BLaER1 treated with 17β-estradiol and CSF1 and Interleukin-3, amounts not matched to agents 10 nM and 100 nM (cell line): Measurements from ENCODE around the gene TRAF3IP1.

ENCODE experiments used
- H3K27ac ChIP-seq, 11 experiments: shearing (Covaris generic); formaldehyde crosslinking; 2 replicates each; pipeline ENCODE4 v1.8.1; 2022
- H3K27me3 ChIP-seq, 11 experiments: shearing (Covaris generic); formaldehyde crosslinking; 2 replicates each; pipeline ENCODE4 v1.8.1; 2022
- H3K36me3 ChIP-seq, 11 experiments: shearing (Covaris generic); formaldehyde crosslinking; 2 replicates each; pipeline ENCODE4 v1.8.1; 2022
- H3K4me1 ChIP-seq, 10 experiments: shearing (Covaris generic); formaldehyde crosslinking; 2 replicates each; pipeline ENCODE4 v1.8.1; 2022
- H3K4me2 ChIP-seq, 11 experiments: shearing (Covaris generic); formaldehyde crosslinking; 2 replicates each; pipeline ENCODE4 v1.8.1; 2022
- H3K4me3 ChIP-seq, 10 experiments: shearing (Covaris generic); formaldehyde crosslinking; 2 replicates each; pipeline ENCODE4 v1.8.1; 2022
- H3K9ac ChIP-seq, 11 experiments: shearing (Covaris generic); formaldehyde crosslinking; 2 replicates each; pipeline ENCODE4 v1.8.1; 2022
- H3K9me3 ChIP-seq, 11 experiments: shearing (Covaris generic); formaldehyde crosslinking; replicated peaks in 1 of 11; 2 replicates each; pipeline ENCODE4 v1.8.1; 2022
- H4K20me1 ChIP-seq, 11 experiments: shearing (Covaris generic); formaldehyde crosslinking; 2 replicates each; pipeline ENCODE4 v1.8.1; 2022
- Cebpa-rat ChIP-seq, 11 experiments: shearing (Covaris generic); IDR thresholded peaks; 2 replicates each; pipeline ENCODE4 v1.8.1; 2022

Gene TRAF3IP1

DNA sequence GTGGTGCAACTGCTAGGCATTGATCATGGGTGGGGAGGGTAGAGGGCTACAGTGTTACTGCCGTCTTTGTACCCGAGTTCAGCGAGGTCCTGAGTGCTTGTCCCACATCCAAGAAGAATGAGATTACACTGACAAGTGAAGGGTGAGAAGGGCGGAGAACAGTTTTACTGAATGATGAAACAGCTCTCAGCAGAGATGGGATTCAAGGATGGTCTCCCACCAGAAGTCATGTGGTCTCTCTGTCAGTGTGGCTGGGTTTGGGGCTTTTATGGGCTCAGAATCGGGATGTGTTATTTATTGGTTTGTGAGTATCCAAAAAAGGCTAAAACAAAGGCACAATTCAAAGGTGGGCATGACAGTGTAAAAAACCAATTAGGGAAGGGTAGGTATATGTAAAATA, 95.6 kb downstream of the TRAF3IP1 start:
- no peak overlapping the region for H3K4me2 ChIP-seq

DNA sequence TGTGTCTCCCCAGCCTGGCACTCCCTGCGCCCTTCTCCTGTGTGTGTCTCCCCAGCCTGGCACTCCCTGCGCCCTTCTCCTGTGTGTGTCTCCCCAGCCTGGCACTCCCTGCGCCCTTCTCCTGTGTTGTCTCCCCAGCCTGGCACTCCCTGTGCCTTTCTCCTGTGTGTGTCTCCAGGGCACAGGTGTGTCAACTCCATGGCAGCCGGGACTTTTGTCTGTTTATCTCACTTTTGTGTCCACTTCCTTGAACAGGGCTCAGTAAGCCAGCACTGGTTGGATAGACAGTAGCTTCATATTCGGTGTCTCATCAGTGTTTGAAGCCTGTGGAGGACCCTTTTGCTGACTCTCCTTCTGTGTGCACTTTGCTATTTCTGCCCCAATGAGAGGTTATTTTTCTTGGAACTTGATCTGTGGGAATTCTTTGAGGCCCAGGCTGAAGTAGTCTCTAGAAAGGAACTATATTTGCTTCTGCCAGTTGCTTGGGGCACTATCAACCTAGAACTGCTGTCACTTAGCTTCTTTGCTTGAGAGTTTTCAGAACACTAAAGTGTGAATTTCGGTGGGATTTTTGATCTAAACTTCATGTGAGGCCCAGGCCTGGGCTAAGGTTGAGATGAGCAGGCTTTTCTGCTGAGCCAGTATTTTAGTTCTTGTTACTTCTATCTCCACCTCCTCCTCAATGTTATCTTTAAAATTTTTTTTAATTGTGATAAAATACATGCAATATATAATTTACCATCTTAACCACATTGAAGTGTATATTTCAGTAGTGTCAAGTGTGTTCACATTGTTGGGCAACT, 98.1 kb downstream of the TRAF3IP1 start:
- no peak overlapping the region for H3K9ac ChIP-seq
- H3K36me3 ChIP-seq: peaks cover 0 to 14% (median 5%) of the 10 kb centered on the region in 11 experiments; a peak in 7 of 22 replicates
- no peak overlapping the region for H3K4me2 ChIP-seq
- H3K4me1 ChIP-seq: peaks cover 0 to 7% (median 0%) of the 10 kb centered on the region in 10 experiments; a peak in 3 of 20 replicates
- H3K4me3 ChIP-seq: no peak overlapping the region
- TF ChIP-seq Cebpa-rat (IDR thresholded peaks at IDR 0.05): no peak
- H4K20me1 ChIP-seq: no peaks in the 10 kb centered on the region
- H3K27me3 ChIP-seq: no peaks in the 10 kb centered on the region
- H3K9me3 ChIP-seq: peaks cover 24 to 42% (median 32%) of the 10 kb centered on the region in 11 experiments
- no peak overlapping the region for H3K27ac ChIP-seq

More for the DNA sequence above, 95.6 kb downstream of the TRAF3IP1 start:
- Histone ChIP-seq H4K20me1 (no peaks in the 10 kb centered on the region), H3K27ac (no peak overlapping the region), H3K9ac (no peak overlapping the region), H3K27me3 (no peaks in the 10 kb centered on the region), H3K4me1 (no peaks in the 10 kb centered on the region), H3K4me3 (peak overlapping the region in 3 of 10 experiments; percentile 7 to 13 (median 7); a peak in 1 of 20 replicates), H3K36me3 (peaks cover 0 to 14% (median 5%) of the 10 kb centered on the region in 11 experiments; a peak in 7 of 22 replicates), H3K9me3 (peaks cover 24 to 42% (median 32%) of the 10 kb centered on the region in 11 experiments)
- TF ChIP-seq Cebpa-rat (IDR thresholded peaks at IDR 0.05): no peak

DNA sequence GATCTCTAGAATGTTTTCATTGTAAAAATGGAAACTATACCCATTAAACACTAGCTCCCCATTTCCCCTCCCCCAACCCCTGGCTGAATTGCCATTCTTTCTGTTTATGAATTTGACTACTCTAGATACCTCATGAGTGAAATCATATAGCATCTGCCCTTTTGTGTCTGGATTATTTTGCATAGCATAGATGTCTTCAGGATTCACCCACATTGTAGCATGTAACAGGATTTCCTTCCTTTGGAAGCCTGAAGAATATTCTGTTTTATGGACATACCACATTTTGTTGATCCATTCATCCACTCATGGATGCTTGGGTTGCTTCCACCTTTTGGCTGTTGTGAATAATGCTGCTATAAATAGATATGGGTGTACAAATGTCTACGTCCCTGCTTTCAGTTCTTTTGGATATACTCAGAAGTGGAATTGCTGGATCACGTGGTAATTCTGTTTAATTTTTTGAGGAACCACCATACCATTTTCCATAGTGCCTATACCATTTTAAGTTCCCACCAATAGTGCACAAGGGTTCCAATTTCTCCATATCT, 98.8 kb downstream of the TRAF3IP1 start:
- Histone ChIP-seq H3K4me3 (no peak overlapping the region), H3K9ac (no peak overlapping the region)
- TF ChIP-seq Cebpa-rat (IDR thresholded peaks at IDR 0.05): no peak

DNA sequence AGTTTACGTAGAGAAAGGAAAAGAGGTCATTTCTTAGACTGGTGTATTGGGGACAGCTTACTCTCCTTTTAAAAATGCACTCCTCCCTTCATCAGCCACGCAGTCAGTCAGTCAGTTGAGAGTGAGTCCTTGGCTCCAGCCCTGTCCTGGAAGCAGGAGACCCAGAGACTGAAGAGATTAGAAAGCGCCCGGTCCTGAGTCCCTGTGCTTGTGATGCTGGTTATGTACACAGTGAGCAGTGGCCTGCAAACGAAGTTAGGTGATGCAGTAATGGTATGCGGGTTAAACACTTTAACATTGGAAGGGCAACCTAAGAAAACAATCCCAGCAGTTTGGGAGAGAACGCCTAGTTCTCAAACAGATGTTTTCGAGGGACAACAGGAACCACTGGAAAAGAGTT, 100.1 kb downstream of the TRAF3IP1 start:
- no peak overlapping the region for H3K9ac ChIP-seq
- peaks cover 0 to 8% (median under 1%) of the 10 kb centered on the region in 11 experiments; a peak in 6 of 22 replicates for H3K36me3 ChIP-seq
- H3K4me1 ChIP-seq: peaks cover 0 to 25% (median 6%) of the 10 kb centered on the region in 10 experiments; a peak in 12 of 20 replicates
- H3K27me3 ChIP-seq: no peaks in the 10 kb centered on the region
- no peak overlapping the region for H3K27ac ChIP-seq
- peaks cover 17 to 22% (median 19%) of the 10 kb centered on the region in 11 experiments for H3K9me3 ChIP-seq
- H3K4me3 ChIP-seq: no peak overlapping the region
- TF ChIP-seq Cebpa-rat (IDR thresholded peaks at IDR 0.05): no peak
- H4K20me1 ChIP-seq: no peaks in the 10 kb centered on the region
- no peak overlapping the region for H3K4me2 ChIP-seq

More for the DNA sequence above, 98.8 kb downstream of the TRAF3IP1 start:
- no peaks in the 10 kb centered on the region for H3K27me3 ChIP-seq
- no peak overlapping the region for H3K4me2 ChIP-seq
- no peaks in the 10 kb centered on the region for H4K20me1 ChIP-seq
- H3K4me1 ChIP-seq: peaks cover 0 to 12% (median 2%) of the 10 kb centered on the region in 10 experiments; a peak in 4 of 20 replicates
- no peak overlapping the region for H3K27ac ChIP-seq
- peaks cover 24 to 35% (median 30%) of the 10 kb centered on the region in 11 experiments for H3K9me3 ChIP-seq
- peaks cover 0 to 14% (median 5%) of the 10 kb centered on the region in 11 experiments; a peak in 7 of 22 replicates for H3K36me3 ChIP-seq

DNA sequence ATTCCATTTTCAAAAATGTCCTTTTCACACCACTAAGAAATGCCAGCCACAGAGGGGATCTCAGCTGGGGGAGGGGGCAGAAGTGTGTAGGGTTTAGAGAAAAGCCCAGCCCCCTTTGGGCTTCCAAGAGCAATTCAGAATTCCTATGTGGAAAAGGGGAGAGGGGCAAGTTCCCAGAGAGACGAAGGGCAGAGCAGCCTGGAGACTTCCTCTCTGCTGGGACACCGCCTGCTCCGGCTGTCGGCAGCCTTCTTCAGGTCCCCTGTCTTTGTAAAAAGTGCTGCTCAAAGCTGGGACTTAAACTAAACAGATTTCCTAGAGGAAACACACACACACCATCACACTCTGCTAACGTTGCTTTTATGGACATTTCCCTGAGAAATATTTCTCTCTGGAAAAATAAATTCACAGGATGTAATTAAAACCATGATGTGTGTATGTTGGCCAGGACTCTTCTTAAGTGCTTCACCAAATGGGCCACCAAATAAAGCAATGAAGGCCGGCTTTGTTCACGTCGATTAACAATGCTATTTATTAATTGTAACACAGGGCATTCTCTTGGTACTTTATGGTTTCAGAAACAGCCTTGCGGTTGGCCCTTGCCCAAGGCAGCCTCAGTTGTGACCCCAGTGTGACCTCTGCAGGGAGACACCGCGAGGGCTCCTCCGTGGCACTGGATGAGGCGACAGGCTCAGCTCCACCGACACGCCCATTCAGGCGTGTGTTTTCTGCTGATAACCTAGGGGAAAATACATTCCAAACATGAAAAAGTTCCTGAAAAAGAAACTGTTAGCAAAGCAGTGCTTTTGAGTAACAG, 100.8 kb downstream of the TRAF3IP1 start:
- Histone ChIP-seq H3K36me3 (peaks cover 0 to 1% (median 0%) of the 10 kb centered on the region in 11 experiments; a peak in 2 of 22 replicates), H3K27me3 (no peaks in the 10 kb centered on the region), H3K9ac (0 out of 22 replicates have a peak overlapping the region, but pooled peaks of 1 of the 11 experiments have one; percentile 2), H3K4me3 (no peak overlapping the region), H4K20me1 (no peaks in the 10 kb centered on the region), H3K9me3 (peaks cover 11 to 15% (median 13%) of the 10 kb centered on the region in 11 experiments), H3K4me2 (no peak overlapping the region; a peak in 1 of 22 replicates), H3K4me1 (peaks cover 5 to 32% (median 12%) of the 10 kb centered on the region in 10 experiments; a peak in 18 of 20 replicates), H3K27ac (no peak overlapping the region)
- no peak for TF ChIP-seq Cebpa-rat (IDR thresholded peaks at IDR 0.05)

DNA sequence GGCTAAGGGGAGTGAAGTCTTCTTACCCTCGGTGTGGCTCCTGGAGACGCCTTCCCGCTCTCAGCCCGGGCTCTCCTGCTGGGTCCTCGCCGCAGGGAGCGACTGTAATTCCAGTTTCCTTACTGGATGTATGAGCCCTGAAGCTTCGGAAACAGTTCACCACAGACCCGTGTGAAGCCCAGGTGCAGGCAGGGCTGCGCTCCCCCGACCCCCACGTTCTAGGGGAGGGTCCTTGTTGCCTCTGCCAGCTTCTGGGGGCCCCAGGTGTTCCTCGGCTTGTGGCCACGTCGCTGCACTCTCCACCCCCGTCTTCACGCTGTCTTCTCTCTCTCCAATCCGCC, 101.3 kb downstream of the TRAF3IP1 start:
- no peak for TF ChIP-seq Cebpa-rat (IDR thresholded peaks at IDR 0.05)
- H3K4me1 ChIP-seq: peaks cover 6 to 35% (median 16%) of the 10 kb centered on the region in 10 experiments; a peak in 18 of 20 replicates
- H3K9me3 ChIP-seq: peaks cover 5 to 9% (median 7%) of the 10 kb centered on the region in 11 experiments; a peak in 21 of 22 replicates
- no peak overlapping the region; a peak in 1 of 22 replicates for H3K4me2 ChIP-seq
- H3K4me3 ChIP-seq: no peak overlapping the region
- H3K27me3 ChIP-seq: no peaks in the 10 kb centered on the region
- H3K27ac ChIP-seq: no peak overlapping the region
- H4K20me1 ChIP-seq: no peaks in the 10 kb centered on the region
- no peak overlapping the region for H3K9ac ChIP-seq
- no peaks in the 10 kb centered on the region for H3K36me3 ChIP-seq

DNA sequence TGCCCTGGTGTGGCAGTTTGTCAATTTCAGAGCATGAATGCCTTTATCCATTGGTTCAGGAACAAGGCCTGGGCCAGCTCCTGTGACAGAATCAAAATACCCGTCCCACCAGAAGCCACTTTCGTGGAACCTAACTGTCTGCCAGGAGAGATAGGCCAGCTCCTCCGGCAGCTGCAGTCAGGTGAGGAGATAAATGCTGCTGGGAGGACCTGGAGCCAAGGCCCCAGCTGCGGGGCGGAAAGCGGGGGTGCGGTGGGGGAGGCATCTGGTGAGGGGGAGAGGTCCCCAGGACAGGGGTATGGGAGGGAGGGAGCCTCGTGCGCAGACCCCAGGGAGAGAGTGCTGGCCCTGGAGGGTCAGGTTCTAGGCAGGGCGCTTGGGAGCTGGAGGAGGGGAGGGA, 102.0 kb downstream of the TRAF3IP1 start:
- Histone ChIP-seq H3K9ac (no peak overlapping the region), H3K36me3 (no peaks in the 10 kb centered on the region), H3K4me1 (peaks cover 6 to 35% (median 16%) of the 10 kb centered on the region in 10 experiments; a peak in 18 of 20 replicates), H3K27ac (no peak overlapping the region), H3K27me3 (no peaks in the 10 kb centered on the region), H3K4me2 (no peak overlapping the region), H3K9me3 (peaks cover 0 to 3% (median under 1%) of the 10 kb centered on the region in 11 experiments; a peak in 13 of 22 replicates), H4K20me1 (no peaks in the 10 kb centered on the region), H3K4me3 (no peak overlapping the region)
- no peak for TF ChIP-seq Cebpa-rat (IDR thresholded peaks at IDR 0.05)

DNA sequence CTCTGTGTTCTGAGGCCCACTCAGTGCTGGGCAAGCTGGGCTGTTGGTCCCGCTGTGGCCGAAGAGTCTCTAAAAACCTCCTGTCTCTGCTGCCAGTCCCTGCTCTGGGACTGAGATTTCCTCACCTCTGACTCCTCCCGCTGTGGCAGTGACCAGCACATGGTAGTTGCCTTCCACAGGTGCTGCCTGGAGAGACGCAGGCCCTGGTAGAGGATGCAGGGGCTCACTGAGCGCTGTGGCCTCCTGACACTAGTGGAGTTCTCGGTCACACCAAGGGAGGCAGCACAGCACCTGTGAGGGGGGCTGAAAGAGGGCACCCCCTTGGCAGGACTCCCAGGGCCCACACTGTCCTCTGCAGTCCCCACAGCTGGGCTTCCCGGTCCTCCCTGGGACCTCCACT, 102.6 kb downstream of the TRAF3IP1 start:
- Histone ChIP-seq H3K4me3 (no peak overlapping the region), H3K27ac (no peak overlapping the region), H3K9ac (no peak overlapping the region; a peak in 2 of 22 replicates), H3K4me1 (peaks cover 12 to 42% (median 22%) of the 10 kb centered on the region in 10 experiments), H3K4me2 (no peak overlapping the region), H3K27me3 (no peaks in the 10 kb centered on the region), H3K9me3 (no peaks in the 10 kb centered on the region), H3K36me3 (no peaks in the 10 kb centered on the region), H4K20me1 (no peaks in the 10 kb centered on the region; a peak in 1 of 22 replicates)
- TF ChIP-seq Cebpa-rat (IDR thresholded peaks at IDR 0.05): no peak
